RWPE2 (cell line): ENCODE data around the gene FRS3.
A peak's percentile ranks its signal among the peaks of the same experiment; 100 is the strongest.

Source experiments
- ATAC-seq: fragments of 200-7000 bp; cut with Tn5 transposase; 3 replicates; pipeline ENCODE4 v1.9.1; 2021; ENCODE audit warnings: low read depth
- DNase-seq: peaks from one replicate; pipeline ENCODE4 v3.0.0-alpha.2; 2020; ENCODE audit warnings: low spot score
- H3K27ac ChIP-seq: fragments of 450-650 bp; 2 replicates; pipeline ENCODE4 v1.5.1; 2017; ENCODE audit warnings: mild to moderate bottlenecking; ENCODE audit not compliant: poor library complexity, severe bottlenecking
- H3K27me3 ChIP-seq: fragments of 250-450 bp; sonication (Bioruptor Pico); 2 replicates; pipeline ENCODE4 v1.5.1; 2021; ENCODE audit warnings: mild to moderate bottlenecking, moderate library complexity; ENCODE audit not compliant: insufficient read depth, poor library complexity, severe bottlenecking
- H3K36me3 ChIP-seq: fragments of 250-450 bp; sonication (Bioruptor Pico); 2 replicates; pipeline ENCODE4 v1.5.1; 2020; ENCODE audit warnings: low read depth, mild to moderate bottlenecking, moderate library complexity
- H3K4me1 ChIP-seq: fragments of 250-450 bp; sonication (Bioruptor Pico); 2 replicates; pipeline ENCODE4 v1.5.1; 2021; ENCODE audit warnings: mild to moderate bottlenecking, moderate library complexity; ENCODE audit not compliant: insufficient read depth, poor library complexity, severe bottlenecking
- H3K4me3 ChIP-seq: fragments of 250-450 bp; sonication (Bioruptor Pico); 2 replicates; pipeline ENCODE4 v1.5.1; 2021; ENCODE audit warnings: mild to moderate bottlenecking, moderate library complexity; ENCODE audit not compliant: severe bottlenecking
- H3K9me3 ChIP-seq: fragments of 250-450 bp; sonication (Bioruptor Pico); 2 replicates; pipeline ENCODE4 v1.5.1; 2021; ENCODE audit warnings: mild to moderate bottlenecking, moderate library complexity; ENCODE audit not compliant: severe bottlenecking
- TF ChIP-seq, protein P1 (sequence below): fragments of 450-650 bp; IDR thresholded peaks from one replicate; pipeline ENCODE4 v1.5.1; 2017; ENCODE audit warnings: mild to moderate bottlenecking, moderate library complexity; ENCODE audit not compliant: poor library complexity, severe bottlenecking

FRS3 gene

DNA sequence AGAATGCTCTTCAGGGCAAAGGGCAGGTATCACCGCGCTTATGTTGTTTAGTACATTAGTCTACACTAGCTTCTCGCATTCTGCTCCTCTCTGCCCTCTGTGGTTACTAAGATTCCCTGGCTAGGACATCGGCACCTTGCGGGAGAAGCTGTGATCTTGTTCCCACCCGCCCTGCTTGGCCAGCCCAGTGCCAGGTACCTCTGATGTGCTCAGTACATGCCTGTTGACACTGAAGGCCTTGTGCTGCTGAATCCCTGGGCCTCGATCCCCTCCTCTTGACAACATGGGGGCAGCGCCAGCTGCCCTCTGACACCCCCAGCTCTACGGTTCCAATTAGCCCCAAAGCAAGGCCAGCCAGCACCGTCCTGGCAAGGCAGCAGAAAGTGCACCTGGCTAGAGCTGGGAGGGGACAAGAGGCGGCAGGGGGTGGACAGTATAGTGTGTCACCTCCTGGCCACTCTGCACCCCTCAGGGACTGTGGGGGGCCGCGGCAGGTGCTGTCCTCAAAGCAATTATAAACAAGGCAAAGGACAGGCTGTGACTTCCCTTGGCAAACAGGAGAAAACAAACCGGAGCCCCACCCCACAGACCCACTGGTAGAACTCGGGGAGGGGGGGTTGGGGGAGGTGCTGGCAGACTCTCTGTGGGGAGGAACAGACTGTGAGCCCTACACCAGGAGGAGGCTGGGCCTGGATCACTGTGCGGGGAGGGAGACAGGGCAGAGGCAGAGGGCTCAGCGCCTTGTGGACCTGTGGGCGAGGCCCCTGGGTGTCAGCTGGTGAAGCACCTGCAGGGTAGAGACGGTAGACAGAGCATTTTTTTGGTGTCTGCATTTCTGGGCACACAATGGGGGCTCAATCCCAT is 51.4 kb downstream of the FRS3 start:
- H3K27me3 ChIP-seq = no peaks in the 10 kb centered on the region
- DNase-seq (no peak), ATAC-seq (no peak)
- TF ChIP-seq, protein P1, sequence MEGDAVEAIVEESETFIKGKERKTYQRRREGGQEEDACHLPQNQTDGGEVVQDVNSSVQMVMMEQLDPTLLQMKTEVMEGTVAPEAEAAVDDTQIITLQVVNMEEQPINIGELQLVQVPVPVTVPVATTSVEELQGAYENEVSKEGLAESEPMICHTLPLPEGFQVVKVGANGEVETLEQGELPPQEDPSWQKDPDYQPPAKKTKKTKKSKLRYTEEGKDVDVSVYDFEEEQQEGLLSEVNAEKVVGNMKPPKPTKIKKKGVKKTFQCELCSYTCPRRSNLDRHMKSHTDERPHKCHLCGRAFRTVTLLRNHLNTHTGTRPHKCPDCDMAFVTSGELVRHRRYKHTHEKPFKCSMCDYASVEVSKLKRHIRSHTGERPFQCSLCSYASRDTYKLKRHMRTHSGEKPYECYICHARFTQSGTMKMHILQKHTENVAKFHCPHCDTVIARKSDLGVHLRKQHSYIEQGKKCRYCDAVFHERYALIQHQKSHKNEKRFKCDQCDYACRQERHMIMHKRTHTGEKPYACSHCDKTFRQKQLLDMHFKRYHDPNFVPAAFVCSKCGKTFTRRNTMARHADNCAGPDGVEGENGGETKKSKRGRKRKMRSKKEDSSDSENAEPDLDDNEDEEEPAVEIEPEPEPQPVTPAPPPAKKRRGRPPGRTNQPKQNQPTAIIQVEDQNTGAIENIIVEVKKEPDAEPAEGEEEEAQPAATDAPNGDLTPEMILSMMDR = no peak
- peaks cover 26% of the 10 kb centered on the region for H3K4me1 ChIP-seq
- no peak overlapping the region for H3K4me3 ChIP-seq
- no peaks in the 10 kb centered on the region for H3K36me3 ChIP-seq
- H3K27ac ChIP-seq = no peak overlapping the region
- H3K9me3 ChIP-seq = no peaks in the 10 kb centered on the region

DNA sequence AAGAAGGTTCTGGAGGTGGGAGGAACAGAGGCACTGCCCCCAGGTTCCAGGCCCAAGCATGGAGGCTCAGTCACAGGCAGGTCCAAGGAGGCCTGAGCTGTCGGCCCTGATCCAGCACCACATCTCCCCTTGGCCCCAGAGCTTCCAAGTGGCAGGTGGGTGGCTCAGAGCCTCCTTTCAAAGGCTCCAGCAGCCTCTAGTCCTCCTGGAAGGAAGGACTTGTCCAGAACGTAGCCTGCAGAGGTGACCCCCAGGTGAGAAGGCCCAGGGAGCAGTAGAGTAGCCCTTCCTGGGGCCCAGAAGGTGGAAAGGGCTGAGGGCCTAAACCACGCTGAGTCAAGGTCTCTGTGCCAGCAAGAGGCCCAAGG is 52.0 kb downstream of the FRS3 start:
- Histone ChIP-seq H3K27me3 (no peaks in the 10 kb centered on the region), H3K27ac (no peak overlapping the region), H3K4me1 (peaks cover 26% of the 10 kb centered on the region), H3K4me3 (no peak overlapping the region), H3K9me3 (no peaks in the 10 kb centered on the region), H3K36me3 (no peaks in the 10 kb centered on the region)
- ATAC-seq (no peak), DNase-seq (no peak)
- TF ChIP-seq, protein P1 = no peak

DNA sequence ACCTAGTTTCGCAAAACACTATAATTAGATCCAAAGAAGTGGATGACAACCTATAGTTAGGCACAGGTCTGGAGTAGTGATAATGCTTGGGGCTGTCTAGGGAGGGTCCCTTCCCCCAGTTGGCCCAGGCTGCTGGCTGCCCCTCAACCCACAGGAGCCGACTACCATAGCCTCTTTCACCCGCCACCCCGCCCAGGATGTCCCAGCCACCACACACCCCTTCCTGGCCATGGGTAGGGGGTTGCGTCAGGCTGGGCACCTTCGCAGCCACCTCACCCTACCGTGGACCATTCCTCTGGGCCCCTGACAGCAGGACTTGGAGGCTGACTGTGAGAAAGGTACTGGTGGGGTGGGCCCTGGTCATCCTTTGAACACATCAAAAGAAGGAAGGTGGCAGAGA is 52.8 kb downstream of the FRS3 start:
- ATAC-seq = no peak
- no peaks in the 10 kb centered on the region for H3K27me3 ChIP-seq
- H3K4me3 ChIP-seq = no peak overlapping the region
- TF ChIP-seq, protein P1 = no peak
- peaks cover 21% of the 10 kb centered on the region for H3K4me1 ChIP-seq
- H3K9me3 ChIP-seq = no peaks in the 10 kb centered on the region
- DNase-seq = no peak
- H3K36me3 ChIP-seq = no peaks in the 10 kb centered on the region
- H3K27ac ChIP-seq = no peak overlapping the region

DNA sequence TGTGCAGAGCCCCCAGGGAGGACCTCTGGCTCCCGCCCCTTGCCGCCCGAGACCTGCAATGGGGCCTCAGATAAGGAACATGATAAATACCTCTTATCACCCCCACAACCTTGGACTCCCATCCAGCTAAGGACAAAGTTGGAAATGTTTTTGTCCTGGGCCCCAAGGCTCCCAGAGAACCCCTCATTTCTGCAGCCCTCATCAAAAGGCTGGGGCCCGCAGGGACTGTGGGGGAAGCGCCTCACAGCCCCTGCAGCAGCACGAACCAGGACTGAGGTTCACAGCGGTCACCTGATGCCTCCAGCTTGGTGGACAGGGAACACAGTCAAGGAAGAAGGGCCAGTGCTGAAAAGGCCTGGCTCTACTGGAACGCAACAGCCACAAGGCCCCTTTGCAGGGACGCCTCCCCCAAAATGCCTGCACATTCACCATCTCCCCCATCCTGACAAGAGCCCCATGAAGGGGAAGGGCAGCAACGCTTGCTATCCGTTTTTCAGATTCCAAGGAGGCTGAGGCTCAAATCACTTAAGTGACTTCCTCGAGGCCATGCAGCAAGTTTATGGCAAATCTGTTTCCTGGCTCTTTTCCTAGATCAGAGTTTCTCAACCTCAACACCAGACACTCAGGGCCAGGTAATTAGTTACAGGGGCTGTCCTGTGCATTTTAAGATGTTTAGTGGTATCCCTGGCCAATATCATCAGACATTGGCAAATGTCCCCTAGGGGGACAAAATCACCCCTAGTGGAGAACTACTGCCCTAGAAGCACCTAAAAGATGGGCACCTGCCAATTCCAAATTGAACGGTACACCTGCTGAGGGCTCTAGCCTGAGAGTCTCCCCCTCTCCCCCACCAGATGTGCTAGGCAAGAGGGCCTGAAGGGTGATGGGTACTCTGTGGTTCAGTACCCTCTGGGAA is 54.9 kb downstream of the FRS3 start:
- Histone ChIP-seq H3K27me3 (no peaks in the 10 kb centered on the region), H3K27ac (peak overlapping the region; percentile 59), H3K4me3 (no peak overlapping the region), H3K36me3 (no peaks in the 10 kb centered on the region), H3K4me1 (peaks cover 17% of the 10 kb centered on the region), H3K9me3 (no peaks in the 10 kb centered on the region)
- TF ChIP-seq, protein P1 = no peak
- no peak for DNase-seq
- no peak for ATAC-seq
